HG03108 (cell line): Measurements from ENCODE around the gene TANK.
"Not testable (repeated sequence)": the region's sequence is repeated elsewhere in the genome, so short reads cannot be mapped to it uniquely, and the experiment has no call there.

Source experiments
- ATAC-seq: cut with Tn5 transposase; IDR thresholded peaks from one replicate; pipeline ENCODE4 v1.9.1; 2021; ENCODE audit warnings: moderate library complexity; ENCODE audit not compliant: unreplicated experiment

Gene TANK

DNA sequence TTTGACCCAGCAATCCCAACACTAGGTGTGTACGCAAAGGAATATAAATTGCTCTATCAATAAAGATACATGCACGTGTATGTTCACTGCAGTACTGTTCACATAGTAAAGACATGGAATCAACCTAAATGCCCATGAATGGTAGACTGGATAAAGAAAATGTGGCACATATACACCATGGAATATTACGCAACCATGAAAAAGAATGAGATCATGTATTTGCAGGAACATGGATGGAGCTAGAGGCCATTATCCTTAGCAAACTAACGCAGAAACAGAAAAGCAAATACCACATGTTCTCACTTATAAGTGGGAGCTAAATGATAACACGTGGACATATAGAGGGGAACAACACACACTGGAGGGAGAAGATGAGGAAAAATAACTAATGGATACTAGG lies 27.8 kb upstream of the TANK start:
- ATAC-seq: not testable (repeated sequence)

DNA sequence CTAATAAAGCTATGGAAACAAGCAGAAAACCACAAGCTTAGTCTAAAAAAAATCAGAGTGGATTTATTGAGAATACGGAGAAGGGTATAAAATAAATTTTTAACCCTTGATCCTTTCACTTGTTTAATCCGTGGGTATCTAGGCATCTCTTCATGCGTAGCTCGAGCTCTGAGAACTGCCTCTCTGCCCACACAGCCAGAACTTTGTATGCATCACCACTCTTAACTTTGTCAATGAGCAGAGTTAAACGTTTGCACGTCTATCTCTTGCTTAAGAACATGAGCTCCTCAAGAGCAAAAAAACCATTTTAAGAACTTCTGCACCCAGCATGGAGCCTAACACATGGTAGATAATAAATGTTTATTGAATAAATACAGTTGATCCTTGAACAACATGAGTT lies 26.9 kb upstream of the TANK start:
- no peak for ATAC-seq

DNA sequence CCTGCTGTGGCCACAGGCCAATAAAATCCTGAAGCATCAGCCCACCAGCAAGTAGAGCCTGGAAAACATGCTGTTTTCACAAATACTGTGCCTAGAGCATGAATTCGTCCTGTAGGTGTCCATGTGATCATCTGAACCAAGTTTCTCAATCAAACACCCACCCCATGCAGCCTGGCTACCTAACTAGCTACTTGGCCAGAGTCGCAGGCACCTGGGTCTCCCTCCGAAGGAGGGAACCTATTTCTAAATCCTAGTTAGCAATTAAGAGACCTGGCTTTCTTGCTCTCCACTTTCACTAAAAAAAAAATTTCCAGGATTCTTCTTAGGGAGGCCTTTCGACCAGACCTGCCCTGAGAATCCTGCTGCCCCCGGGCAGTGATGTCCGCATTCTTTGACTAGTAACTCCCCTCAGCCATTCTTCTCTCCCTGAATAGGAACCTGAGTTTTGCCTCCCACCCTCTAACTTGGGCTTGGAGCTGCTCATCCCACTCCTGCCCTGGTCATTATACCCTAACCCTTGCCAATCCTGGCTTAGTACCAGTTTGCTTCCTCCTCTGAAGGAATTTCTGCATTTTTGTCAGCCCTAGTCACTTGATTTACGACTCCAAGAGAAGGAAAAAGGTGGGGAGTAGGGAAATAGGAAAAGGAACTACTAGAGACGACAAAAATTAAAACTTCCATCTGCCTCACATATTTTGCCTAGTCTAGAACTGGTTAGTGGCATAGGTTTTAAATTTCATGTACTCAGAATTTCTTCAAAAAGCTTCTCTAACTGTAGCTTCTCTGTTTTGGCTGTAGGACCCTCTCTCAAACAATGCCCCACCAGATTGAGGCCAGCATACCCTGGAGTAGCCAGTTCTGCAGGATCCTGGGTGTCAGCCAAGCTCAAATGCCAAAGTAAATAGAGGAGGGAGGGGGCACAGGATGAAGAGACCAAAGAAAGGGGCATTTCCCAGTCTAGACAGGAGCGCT lies 25.4 kb upstream of the TANK start:
- no peak for ATAC-seq

DNA sequence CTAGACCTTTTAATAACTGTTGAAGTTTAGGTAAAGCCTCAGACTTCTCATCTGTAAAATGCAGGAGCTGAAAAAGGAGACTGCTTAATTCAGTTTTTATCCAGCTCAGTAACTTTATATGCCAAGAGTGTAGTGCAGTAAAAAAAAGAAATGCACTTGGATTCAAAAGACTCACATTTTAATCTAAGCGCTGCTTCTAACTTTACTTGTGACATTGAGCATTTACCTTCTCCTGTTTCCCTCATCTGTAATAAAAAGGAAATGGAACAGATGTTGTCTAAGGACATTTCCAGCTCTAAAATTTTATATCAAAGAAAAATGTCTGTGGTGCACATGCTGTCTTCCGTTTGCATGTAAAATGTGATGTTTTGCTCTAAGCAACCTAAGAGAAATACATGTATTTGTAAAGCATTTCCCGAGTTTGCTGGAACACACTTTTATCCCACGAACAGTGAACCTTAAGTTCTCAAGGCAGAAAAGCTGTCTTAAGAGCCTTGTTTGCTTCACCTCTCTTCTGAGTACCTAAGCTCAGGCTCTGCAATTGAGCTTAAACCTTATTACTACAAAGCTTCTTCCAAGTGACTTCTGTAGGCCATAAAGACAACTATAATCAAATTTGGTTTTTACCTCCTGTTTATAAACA lies 24.2 kb upstream of the TANK start:
- no peak for ATAC-seq

DNA sequence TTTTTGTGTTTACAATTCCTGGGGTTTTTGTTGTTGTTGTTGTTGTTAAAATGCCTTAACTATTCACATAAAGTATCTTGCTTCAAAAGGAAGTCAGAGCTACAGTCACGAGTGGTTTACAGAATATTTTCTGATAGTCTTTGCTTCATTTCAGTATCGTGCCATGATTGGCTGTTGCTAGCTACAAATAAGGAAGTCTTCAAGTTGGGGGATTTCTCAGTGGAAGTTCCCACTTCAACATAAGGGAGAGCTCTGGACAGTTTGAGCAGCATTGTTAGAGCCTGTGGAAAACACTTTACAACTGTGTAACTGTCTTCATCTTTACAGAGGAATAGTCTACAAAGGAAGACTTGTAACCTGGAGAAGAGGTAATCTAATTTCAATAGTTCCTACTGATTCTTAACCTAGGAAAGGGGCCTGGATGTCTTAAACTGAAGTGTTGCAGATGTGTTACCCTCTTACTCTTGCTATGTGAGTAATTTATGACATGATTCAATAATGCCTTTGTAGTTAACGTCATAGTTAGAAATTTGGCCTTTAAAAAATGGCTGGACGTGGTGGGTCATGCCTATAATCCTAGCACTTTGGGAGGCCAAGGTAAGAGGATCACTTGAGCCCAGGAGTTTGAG lies 23.4 kb upstream of the TANK start:
- ATAC-seq: peak; percentile 77

DNA sequence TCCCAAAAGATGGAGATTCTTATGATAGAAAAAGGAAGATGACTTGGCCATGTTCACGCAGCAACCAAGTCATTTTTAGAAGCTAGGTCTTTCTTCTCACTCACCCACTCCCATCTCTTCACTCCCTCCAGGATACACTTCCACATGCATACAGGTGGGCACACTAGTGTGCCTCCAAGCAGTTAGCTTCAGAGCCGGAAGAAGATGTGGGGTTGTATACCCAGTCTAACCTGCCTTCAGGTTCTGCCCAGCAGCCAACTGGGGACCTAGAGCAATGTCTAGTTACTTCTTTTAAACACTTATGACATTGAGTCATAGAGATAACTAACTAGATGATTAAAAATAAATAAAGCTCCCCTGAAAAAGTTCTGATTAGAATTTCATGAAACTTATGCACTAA lies 21.8 kb upstream of the TANK start:
- peak; percentile 23 for ATAC-seq

DNA sequence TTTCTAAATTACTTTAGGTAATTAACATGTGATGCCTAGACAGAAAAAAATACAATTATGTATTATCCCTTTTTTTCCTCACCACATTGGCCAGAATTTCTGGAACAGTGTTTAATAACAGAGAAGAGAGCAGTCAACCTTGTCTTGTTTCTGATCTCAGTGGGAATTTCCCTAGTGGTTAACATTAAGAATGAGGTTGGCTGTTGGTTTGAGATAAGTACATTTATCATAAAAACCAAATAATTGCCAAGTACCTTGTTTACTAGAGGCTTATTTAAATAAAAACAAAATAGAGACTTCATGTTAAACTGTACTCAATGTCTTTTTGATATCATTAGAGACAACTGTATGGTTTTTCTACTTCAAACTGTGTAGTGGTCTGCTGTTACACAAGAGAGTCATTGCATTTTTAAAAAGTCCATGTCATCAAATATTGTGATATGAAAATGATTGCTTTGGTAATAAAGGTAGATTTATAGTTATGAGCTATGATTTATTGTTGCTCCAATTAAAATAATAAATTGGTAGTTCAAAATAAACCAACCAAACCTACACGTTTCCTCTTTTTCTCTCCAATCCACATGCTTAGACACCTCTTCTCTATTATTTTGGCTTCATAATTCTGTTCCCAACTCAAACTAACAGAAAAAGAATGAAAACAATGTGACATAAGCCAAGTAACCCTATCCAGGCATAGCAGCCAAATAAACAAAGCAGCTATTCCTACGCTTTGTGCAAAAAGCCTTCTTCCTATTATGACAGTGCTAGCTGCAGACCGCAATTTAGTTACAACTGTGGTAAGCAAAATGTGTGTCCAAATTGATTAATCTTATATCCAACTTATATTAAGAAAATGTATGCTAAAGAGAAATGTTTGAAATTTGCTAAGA lies 20.9 kb upstream of the TANK start:
- peak; percentile 28 for ATAC-seq

DNA sequence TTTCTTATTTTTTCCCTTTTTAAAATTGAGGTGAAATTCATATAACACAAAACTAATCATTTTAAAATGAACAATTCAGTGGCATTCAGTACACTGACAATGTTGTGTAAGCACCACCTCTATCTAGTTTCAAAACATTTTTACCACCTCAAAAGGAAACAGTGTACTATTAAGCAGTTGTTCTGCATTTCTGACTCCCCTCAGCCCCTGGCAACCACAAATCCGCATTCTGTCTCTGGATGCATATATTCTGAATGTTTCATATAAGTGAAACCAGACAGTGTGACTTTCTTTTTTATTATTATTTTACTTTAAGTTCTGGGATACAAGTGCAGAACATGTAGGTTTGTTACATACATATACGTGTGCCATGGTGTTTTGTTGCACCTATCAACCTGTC lies 19.2 kb upstream of the TANK start:
- ATAC-seq: peak; percentile 36

DNA sequence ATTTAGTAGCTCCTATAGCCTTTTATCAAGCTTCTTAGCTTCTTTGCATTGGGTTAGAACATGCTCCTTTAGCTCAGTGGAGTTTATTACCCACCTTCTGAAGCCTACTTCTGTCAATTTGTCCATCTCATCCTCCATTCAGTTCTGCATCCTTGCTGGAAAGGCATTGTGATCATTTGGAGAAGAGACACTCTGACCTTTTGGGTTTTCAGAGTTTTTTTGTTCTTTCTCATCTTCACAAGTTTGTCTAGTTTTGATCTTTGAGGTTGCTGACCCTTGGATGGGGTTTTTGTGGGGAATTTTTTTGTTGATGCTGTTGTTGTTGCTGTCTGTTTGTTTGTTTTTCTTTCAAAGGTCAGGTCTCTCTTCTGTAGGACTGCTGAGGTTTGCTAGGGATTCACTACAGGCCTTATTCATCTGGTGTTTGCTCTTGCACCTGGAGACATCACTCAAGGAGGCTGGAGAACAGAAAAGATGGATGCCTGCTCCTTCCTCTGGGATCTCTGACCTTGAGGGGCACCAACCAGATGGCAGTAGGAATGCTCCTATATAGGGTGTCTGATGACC lies 13.9 kb upstream of the TANK start:
- ATAC-seq: no peak

DNA sequence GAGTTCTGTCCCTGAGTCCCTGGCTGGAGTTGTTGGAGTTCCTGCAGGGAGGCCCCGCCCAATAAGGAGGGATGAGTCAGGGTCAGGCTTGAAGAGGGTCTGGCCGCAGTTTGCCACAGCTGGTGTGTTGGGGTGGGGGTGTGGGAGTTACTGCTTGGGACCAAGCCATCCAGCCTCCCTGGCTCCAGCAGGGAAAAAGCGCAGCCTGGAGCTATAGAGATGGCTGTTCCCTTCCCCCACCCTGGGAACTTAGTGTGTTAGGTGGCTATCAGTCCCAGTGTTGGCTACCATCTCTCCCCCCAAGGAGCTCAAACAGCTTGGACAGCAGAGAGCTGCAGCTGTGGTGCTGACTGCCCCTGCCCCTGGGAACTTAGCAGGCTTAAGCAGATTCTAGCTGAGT lies 13.2 kb upstream of the TANK start:
- no peak for ATAC-seq

DNA sequence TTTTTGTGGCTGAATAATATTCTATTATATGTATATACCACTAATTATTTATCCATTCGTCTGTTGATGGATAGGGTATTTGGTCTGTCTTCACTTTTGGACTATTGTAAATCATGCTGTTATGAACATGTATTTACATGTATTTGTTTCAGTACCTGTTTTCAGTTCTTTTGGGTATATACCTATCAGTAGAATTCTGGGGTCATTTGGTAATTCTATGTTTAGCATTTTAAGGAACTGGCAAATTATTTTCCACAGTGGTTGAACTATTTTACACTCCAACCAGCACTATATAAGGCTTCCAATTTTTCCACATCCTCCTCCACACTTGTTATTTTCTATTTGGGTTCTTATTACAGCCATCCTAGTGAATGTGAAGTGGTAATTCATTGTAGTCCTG lies 12.4 kb upstream of the TANK start:
- peak; percentile 73 for ATAC-seq

DNA sequence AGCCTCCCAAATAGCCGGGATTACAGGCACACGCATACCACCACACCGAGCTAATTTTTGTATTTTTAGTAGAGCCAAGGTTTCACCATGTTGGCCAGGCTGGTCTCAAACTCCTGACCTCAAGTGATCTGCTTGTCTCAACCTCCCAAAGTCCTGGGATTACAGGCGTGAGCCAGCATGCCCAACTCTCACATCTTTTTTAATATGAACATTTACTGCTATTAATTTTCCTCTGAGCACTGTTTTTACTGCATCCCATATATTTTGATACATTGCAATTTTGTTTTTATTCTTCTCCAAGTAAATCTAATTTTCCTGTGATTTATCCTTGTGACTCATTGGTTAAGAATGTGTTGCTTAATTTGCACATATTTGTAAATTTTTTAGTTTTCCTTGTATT lies 9.5 kb upstream of the TANK start:
- ATAC-seq: no peak

DNA sequence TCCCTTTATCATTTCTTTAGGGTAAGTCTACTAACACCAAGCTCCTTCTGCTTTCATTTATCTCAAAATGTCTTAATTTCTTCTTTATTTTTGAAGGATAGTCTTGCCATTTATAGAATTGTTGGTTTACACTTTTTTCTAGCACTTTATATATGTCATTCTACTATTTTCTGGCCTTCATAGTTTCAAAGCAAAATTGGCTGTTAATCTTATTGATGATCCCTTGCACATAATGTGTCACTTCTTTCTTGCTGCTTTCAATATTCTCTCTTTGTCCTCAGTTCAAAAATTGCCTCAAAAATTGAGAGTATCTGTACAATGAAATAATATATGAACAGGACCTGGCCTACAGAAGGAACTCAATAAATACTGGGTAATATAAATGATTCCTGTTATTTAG lies 7.9 kb upstream of the TANK start:
- no peak for ATAC-seq

DNA sequence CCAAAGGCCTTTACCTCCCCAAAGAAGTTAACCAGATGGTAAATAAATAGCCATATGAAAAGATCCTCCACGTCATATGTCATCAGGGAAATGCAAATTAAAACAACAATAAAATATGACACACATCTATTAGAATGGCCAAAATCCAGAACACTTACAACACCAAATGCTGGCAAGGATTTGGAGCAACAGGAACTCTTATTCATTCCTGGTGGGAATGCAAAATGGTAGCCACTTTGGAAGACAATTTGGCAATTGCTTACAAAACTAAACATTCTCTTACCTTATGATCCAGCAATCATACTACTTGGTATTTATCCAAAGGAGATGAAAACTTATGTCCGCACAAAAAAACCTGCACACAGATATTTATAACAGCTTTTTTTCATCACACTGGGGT lies 1.3 kb upstream of the TANK start:
- ATAC-seq: no peak

DNA sequence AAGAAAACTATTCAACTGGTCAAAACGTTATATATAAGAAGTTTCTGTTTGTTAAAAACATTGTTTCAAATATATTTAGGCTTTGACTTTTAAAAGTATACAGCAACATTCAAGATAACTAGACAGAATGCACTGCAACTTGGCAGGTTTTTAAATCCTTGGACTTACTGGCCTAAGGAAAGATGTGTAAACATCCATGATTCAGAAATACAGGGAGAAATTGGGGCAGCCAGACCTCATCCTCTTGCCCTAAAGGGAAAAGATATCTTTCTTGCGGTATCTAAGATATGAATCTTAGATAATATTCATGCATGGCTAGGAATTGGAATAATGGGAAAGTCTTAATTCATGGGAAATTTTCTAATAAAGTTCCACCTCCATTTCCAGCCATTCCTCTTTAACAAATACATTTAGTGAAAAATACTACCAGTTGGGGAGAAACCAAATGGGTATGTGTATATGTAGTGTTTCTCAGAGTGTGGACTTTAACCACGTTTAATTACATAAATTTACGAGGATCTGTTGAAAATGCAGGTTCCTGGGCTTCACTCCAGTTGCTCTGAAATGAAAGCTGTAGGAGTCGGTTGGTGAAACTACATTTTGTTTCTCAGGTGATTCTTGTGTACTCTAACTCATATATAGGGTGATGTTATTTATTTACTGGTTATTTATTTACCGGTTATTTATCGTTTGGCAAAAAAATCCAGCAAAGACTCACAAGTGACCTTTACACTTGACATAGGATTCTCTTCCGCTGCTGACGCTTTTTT lies 587 bp upstream of the TANK start:
- ATAC-seq: no peak

DNA sequence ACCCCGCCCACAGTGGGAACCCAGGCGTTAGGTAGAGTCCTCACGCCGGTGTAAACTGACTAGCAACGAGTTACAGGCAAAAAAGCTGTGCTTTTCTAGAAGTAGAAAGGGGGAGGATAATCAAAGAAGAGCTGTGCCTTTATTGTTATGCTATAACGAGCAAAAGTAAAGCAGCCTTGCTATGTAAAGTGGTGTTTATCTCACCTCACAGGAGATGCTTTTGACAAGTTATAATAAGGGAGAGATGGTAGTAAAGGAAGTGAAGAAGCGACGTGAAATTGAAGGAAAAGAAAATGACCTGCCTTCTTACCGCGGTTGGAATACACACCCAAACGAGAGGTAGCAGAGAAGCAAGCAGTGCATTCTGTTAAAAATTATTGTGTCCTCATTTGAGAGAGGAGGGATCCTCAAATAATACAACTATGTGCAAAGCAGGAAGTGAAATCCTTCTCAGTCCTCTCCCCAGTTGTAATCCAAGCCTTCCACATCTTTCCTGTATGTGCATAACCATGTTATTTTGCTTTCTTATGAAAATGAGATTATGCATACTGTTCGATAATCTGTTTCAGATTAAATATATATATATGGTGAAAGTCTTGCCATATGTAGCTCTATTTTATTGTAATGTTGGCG lies 962 bp downstream of the TANK start:
- no peak for ATAC-seq

DNA sequence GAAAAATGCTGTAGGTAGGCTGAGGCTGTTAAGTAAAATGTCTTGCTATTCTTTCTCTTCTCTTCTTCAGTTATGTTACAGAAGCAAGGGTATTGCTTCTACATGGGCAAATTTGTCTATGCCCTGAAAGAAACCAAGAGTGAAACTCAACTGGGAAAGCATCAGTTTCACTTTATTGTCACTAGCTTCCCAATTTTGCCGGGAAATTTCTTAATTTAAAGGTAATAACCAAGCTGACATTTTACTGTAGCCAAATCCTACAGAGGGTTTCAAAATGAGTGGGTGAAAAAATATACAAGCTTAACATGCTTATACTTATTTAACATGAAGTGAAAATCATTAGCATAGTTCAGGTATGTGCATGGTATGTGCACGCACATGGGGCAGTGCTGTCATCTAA lies 3.2 kb downstream of the TANK start:
- no peak for ATAC-seq

DNA sequence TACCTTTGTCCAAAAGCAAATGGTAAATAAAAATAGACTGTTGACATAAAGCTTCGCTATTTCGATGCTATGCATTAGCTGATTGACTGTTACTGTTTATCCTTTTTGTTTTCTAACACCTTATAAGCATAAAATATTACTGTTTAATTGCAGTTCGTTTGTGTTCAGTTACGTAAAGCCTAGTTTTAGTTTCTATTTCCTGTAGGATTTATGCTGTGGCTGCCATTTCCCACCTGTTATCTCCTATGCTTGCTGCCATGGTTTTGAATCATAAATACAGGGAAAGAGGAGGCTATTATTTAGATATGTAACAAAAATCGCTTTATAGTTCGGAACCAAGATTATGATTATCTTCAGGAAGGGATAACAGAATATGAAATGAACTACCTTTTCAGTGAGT lies 3.9 kb downstream of the TANK start:
- ATAC-seq: no peak

DNA sequence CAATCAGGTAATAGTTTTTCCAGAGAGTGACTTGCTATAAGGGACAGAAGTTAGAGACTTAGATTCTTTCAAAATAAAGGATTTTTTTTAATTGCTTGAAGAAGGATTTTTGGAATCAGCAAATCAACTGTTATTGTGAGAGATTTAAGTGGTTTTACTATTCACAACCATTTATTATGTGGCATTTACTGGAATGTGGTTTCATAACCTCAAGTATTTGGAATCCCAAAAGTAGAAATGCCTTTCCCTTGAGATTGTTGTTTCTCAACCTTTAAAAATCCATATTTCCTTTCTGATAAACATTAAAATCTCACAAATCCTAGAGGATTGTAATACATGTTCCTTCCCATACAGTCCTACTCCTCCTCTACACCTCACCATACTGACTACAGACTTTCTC lies 5.0 kb downstream of the TANK start:
- no peak for ATAC-seq
